HEK293T (cell line): ENCODE results near the gene MRPS18B.

Experiments used
- ARNT ChIP-seq: fragments of 450-650 bp; IDR thresholded peaks from 2 replicates; pipeline ENCODE4 v1.6.1; 2017; ENCODE audit warnings: mild to moderate bottlenecking
- FOXM1 ChIP-seq: fragments of 450-650 bp; IDR thresholded peaks from 2 replicates; pipeline ENCODE4 v1.6.1; 2017; ENCODE audit warnings: mild to moderate bottlenecking, borderline replicate concordance
- HDGF ChIP-seq: fragments of 450-650 bp; IDR thresholded peaks from 2 replicates; pipeline ENCODE4 v1.6.1; 2017; ENCODE audit warnings: antibody characterized with exemption, borderline replicate concordance
- NFRKB ChIP-seq: fragments of 450-650 bp; IDR thresholded peaks from 2 replicates; pipeline ENCODE4 v1.6.1; 2016; ENCODE audit warnings: mild to moderate bottlenecking, moderate library complexity
- PKNOX1 ChIP-seq: fragments of 450-650 bp; IDR thresholded peaks from 2 replicates; pipeline ENCODE4 v1.6.1; 2016
- SP1 ChIP-seq: fragments of 450-650 bp; IDR thresholded peaks from 2 replicates; pipeline ENCODE4 v1.6.1; 2017
- SUZ12 ChIP-seq: fragments of 450-650 bp; IDR thresholded peaks from 2 replicates; pipeline ENCODE4 v1.6.1; 2016; ENCODE audit warnings: mild to moderate bottlenecking
- TARDBP ChIP-seq: fragments of 450-650 bp; IDR thresholded peaks from 2 replicates; pipeline ENCODE4 v1.6.1; 2016

- TF ChIP-seq TARDBP (no peak), ARNT (no peak), SP1 (no peak), HDGF (no peak), FOXM1 (no peak), NFRKB (no peak), SUZ12 (no peak), PKNOX1 (no peak)
Observed at GRCh38 chr6:30570740-30571074, 46.9 kb upstream of the MRPS18B start.
